Skeletal muscle tissue (tissue), 4 donors: Measurements from ENCODE around the gene LXN. TPM values are rescaled to one million over a fixed set of nuclear protein-coding genes. Genes with fewer than 3 reads are reported as not detected.

Experiments used
- H3K27ac ChIP-seq: one replicate; pipeline ENCODE4 v1.7.0; 2013; ENCODE audit warnings: mild to moderate bottlenecking, low read depth, low read length, inconsistent platforms
- H3K27me3 ChIP-seq, 3 donors: one replicate each; pipeline ENCODE4 v1.7.0; 2013; ENCODE audit warnings: low read length in 3 of 3; ENCODE audit not compliant: control insufficient read depth in 3 of 3, insufficient read depth in 3 of 3
- H3K36me3 ChIP-seq, 3 donors: one replicate each; pipeline ENCODE4 v1.7.0; 2013; ENCODE audit warnings: low read length in 3 of 3; ENCODE audit not compliant: control insufficient read depth in 3 of 3, insufficient read depth in 3 of 3
- H3K4me1 ChIP-seq, 3 donors: one replicate each; pipeline ENCODE4 v1.7.0; 2013; ENCODE audit warnings: low read length in 3 of 3, mild to moderate bottlenecking in 3 of 3; ENCODE audit not compliant: control insufficient read depth in 3 of 3, insufficient read depth in 3 of 3
- H3K4me3 ChIP-seq, 3 donors: one replicate each; pipeline ENCODE4 v1.7.0; 2013; ENCODE audit warnings: low read length in 3 of 3
- H3K9ac ChIP-seq, 3 donors: one replicate each; pipeline ENCODE4 v1.7.0; 2013; ENCODE audit warnings: low read length in 3 of 3, mild to moderate bottlenecking in 3 of 3, moderate library complexity in 2 of 3, low read depth in 1 of 3
- H3K9me3 ChIP-seq, 3 donors: one replicate each; pipeline ENCODE4 v1.7.0; 2013; ENCODE audit warnings: low read length in 3 of 3; ENCODE audit not compliant: control insufficient read depth in 3 of 3
- total RNA-seq: library from RNA; depleted of rRNA; stranded (reverse); fragments of >200 nt; gene quantifications from one replicate; pipeline ENCODE4 v1.2.3, GENCODE V29; 2014
- donor health status: Osteomylitis.

The LXN gene
- 15.7 TPM for total RNA-seq

GRCh38 chr3:158672215-158673176 is at the start of gene LXN:
Gene LXN, minus strand, starts transcription at chr3:158672648. Its CDS starts 170 bp downstream, at chr3:158672478.
- H3K9ac ChIP-seq, result peak within 1 kb of the TSS; percentile 36 to 74 (median 59)
- H3K27ac ChIP-seq, result peak within 1 kb of the TSS; percentile 56
- peaks cover 0 to 4% (median 0%) of the 10 kb centered on the region in 3 donors for H3K4me1 ChIP-seq
- H3K36me3 ChIP-seq, result peaks cover 10 to 25% (median 13%) of the 10 kb centered on the region in 3 donors
- H3K9me3 ChIP-seq, result no peaks in the 10 kb centered on the region
- no peaks in the 10 kb centered on the region for H3K27me3 ChIP-seq
- peak within 1 kb of the TSS; percentile 58 to 65 (median 60) for H3K4me3 ChIP-seq

GRCh38 chr3:158722108-158722507 is 49.7 kb upstream of the LXN start:
- H3K4me1 ChIP-seq, result peaks cover 9 to 12% (median 11%) of the 10 kb centered on the region in 3 donors
- peaks cover 0 to 2% (median 0%) of the 10 kb centered on the region in 3 donors for H3K36me3 ChIP-seq
- H3K27ac ChIP-seq, result no peak overlapping the region
- no peaks in the 10 kb centered on the region for H3K27me3 ChIP-seq
- H3K9ac ChIP-seq, result no peak overlapping the region
- no peaks in the 10 kb centered on the region for H3K9me3 ChIP-seq
- H3K4me3 ChIP-seq, result no peak overlapping the region

- Histone ChIP-seq H3K4me3 (no peak overlapping the region), H3K9ac (no peak overlapping the region), H3K27me3 (no peaks in the 10 kb centered on the region), H3K27ac (peak overlapping the region; percentile 19), H3K36me3 (peaks cover 0 to 4% (median 2%) of the 10 kb centered on the region in 3 donors), H3K9me3 (no peaks in the 10 kb centered on the region), H3K4me1 (peaks cover 0 to 6% (median 0%) of the 10 kb centered on the region in 3 donors)
Observed at GRCh38 chr3:158718490-158719170, 46.2 kb upstream of the LXN start.

GRCh38 chr3:158717576-158717975 is 45.1 kb upstream of the LXN start:
- Histone ChIP-seq H3K27ac (no peak overlapping the region), H3K4me1 (peaks cover 0 to 6% (median 3%) of the 10 kb centered on the region in 3 donors)

GRCh38 chr3:158713094-158713499 is 40.6 kb upstream of the LXN start:
- no peak overlapping the region for H3K27ac ChIP-seq
- peaks cover 4 to 8% (median 6%) of the 10 kb centered on the region in 3 donors for H3K36me3 ChIP-seq
- peaks cover 0 to 12% (median 3%) of the 10 kb centered on the region in 3 donors for H3K4me1 ChIP-seq

More at GRCh38 chr3:158717576-158717975, 45.1 kb upstream of the LXN start:
- no peak overlapping the region for H3K4me3 ChIP-seq
- no peaks in the 10 kb centered on the region for H3K27me3 ChIP-seq
- no peak overlapping the region for H3K9ac ChIP-seq
- peaks cover 2 to 6% (median 4%) of the 10 kb centered on the region in 3 donors for H3K36me3 ChIP-seq
- no peaks in the 10 kb centered on the region for H3K9me3 ChIP-seq

GRCh38 chr3:158712443-158712842 is 40.0 kb upstream of the LXN start:
- H3K27me3 ChIP-seq, result no peaks in the 10 kb centered on the region
- no peaks in the 10 kb centered on the region for H3K9me3 ChIP-seq
- no peak overlapping the region for H3K27ac ChIP-seq
- H3K36me3 ChIP-seq, result peaks cover 4 to 8% (median 8%) of the 10 kb centered on the region in 3 donors
- H3K9ac ChIP-seq, result no peak overlapping the region
- H3K4me1 ChIP-seq, result peaks cover 0 to 12% (median 3%) of the 10 kb centered on the region in 3 donors
- no peak overlapping the region for H3K4me3 ChIP-seq

More at GRCh38 chr3:158713094-158713499, 40.6 kb upstream of the LXN start:
- Histone ChIP-seq H3K27me3 (no peaks in the 10 kb centered on the region), H3K4me3 (no peak overlapping the region), H3K9me3 (no peaks in the 10 kb centered on the region), H3K9ac (no peak overlapping the region)

GRCh38 chr3:158711886-158712285 is 39.4 kb upstream of the LXN start:
- Histone ChIP-seq H3K4me3 (no peak overlapping the region), H3K9me3 (no peaks in the 10 kb centered on the region), H3K36me3 (peaks cover 4 to 8% (median 8%) of the 10 kb centered on the region in 3 donors), H3K27ac (no peak overlapping the region), H3K9ac (no peak overlapping the region), H3K27me3 (no peaks in the 10 kb centered on the region), H3K4me1 (peaks cover 0 to 12% (median 3%) of the 10 kb centered on the region in 3 donors)

- Histone ChIP-seq H3K27me3 (no peaks in the 10 kb centered on the region), H3K9ac (no peak overlapping the region), H3K9me3 (no peaks in the 10 kb centered on the region), H3K4me3 (no peak overlapping the region), H3K36me3 (peaks cover 4 to 8% (median 8%) of the 10 kb centered on the region in 3 donors), H3K27ac (no peak overlapping the region), H3K4me1 (peaks cover 0 to 12% (median 3%) of the 10 kb centered on the region in 3 donors)
Observed at GRCh38 chr3:158710601-158711000, 38.2 kb upstream of the LXN start.

- Histone ChIP-seq H3K9me3 (no peaks in the 10 kb centered on the region), H3K4me3 (no peak overlapping the region), H3K4me1 (peaks cover 0 to 12% (median 3%) of the 10 kb centered on the region in 3 donors), H3K9ac (no peak overlapping the region), H3K36me3 (peaks cover 4 to 11% (median 4%) of the 10 kb centered on the region in 3 donors), H3K27me3 (no peaks in the 10 kb centered on the region), H3K27ac (peak overlapping the region; percentile 29)
Observed at GRCh38 chr3:158709666-158710083, 37.2 kb upstream of the LXN start.
